ENCODE results near the gene POLR2E.

POLR2E gene

GRCh38 chr19:1063030-1063908, 31.9 kb downstream of the POLR2E start:
- no peak overlapping the region for H3K4me3 ChIP-seq (replicated peaks; ENCODE audit: low read depth, low read length)
- DNase-seq (ENCODE audit: extremely low read depth, low read depth), result no peak
- TF ChIP-seq CTCF (IDR thresholded peaks at IDR 0.05; ENCODE audit: low read depth, low read length, missing control alignments), result no peak

- no peak overlapping the region for H3K4me3 ChIP-seq (replicated peaks; ENCODE audit: low read depth, low read length)
- DNase-seq (ENCODE audit: extremely low read depth, low read depth), result no peak
- TF ChIP-seq CTCF (IDR thresholded peaks at IDR 0.05; ENCODE audit: low read depth, low read length, missing control alignments), result no peak
Observed at GRCh38 chr19:1062387-1063029, 32.7 kb downstream of the POLR2E start.

GRCh38 chr19:1061987-1062386, 33.2 kb downstream of the POLR2E start:
- no peak overlapping the region for H3K4me3 ChIP-seq (replicated peaks; ENCODE audit: low read depth, low read length)
- DNase-seq (ENCODE audit: extremely low read depth, low read depth), result no peak
- TF ChIP-seq CTCF (IDR thresholded peaks at IDR 0.05; ENCODE audit: low read depth, low read length, missing control alignments), result no peak

GRCh38 chr19:1060689-1061088, 34.5 kb downstream of the POLR2E start:
- no peak for DNase-seq (ENCODE audit: extremely low read depth, low read depth)
- H3K4me3 ChIP-seq (replicated peaks; ENCODE audit: low read depth, low read length), result no peak overlapping the region
- no peak for TF ChIP-seq CTCF (IDR thresholded peaks at IDR 0.05; ENCODE audit: low read depth, low read length, missing control alignments)

- DNase-seq (ENCODE audit: extremely low read depth, low read depth), result no peak
- H3K4me3 ChIP-seq (replicated peaks; ENCODE audit: low read depth, low read length), result no peak overlapping the region
- no peak for TF ChIP-seq CTCF (IDR thresholded peaks at IDR 0.05; ENCODE audit: low read depth, low read length, missing control alignments)
Observed at GRCh38 chr19:1058112-1058511, 37.1 kb downstream of the POLR2E start.

- TF ChIP-seq CTCF (IDR thresholded peaks at IDR 0.05; ENCODE audit: low read depth, low read length, missing control alignments), result no peak
- peak; percentile 33 for DNase-seq (ENCODE audit: extremely low read depth, low read depth)
- no peak overlapping the region for H3K4me3 ChIP-seq (replicated peaks; ENCODE audit: low read depth, low read length)
Observed at GRCh38 chr19:1057176-1057855, 37.9 kb downstream of the POLR2E start.
